SK-N-SH treated with all-trans-retinoic acid at 6 μM for 48 hours (cell line): Measurements from ENCODE around the gene ATP13A5.

Experiments used
- ATAC-seq: fragments of 200-7000 bp; cut with Tn5 transposase; 3 replicates; pipeline ENCODE4 v1.9.1; 2020; ENCODE audit warnings: mild to moderate bottlenecking, moderate library complexity
- BACH2 ChIP-seq: fragments of 250-450 bp; sonication (Bioruptor Pico); IDR thresholded peaks from 2 replicates; pipeline ENCODE4 v1.9.0; 2021; ENCODE audit warnings: mild to moderate bottlenecking, borderline replicate concordance
- CSDC2 ChIP-seq: fragments of 250-450 bp; sonication (Bioruptor Pico); IDR thresholded peaks from 2 replicates; pipeline ENCODE4 v1.5.0; 2020; ENCODE audit warnings: mild to moderate bottlenecking, moderate library complexity
- ESRRG ChIP-seq: fragments of 250-450 bp; sonication (Bioruptor Pico); IDR thresholded peaks from 2 replicates; pipeline ENCODE4 v1.6.1; 2021; ENCODE audit warnings: mild to moderate bottlenecking
- GLIS3 ChIP-seq: fragments of 250-450 bp; sonication (Bioruptor Pico); IDR thresholded peaks from 2 replicates; pipeline ENCODE4 v1.5.0; 2020; ENCODE audit warnings: mild to moderate bottlenecking, moderate library complexity
- OSR1 ChIP-seq: fragments of 250-450 bp; sonication (Bioruptor Pico); IDR thresholded peaks from 2 replicates; pipeline ENCODE4 v1.8.0; 2022; ENCODE audit warnings: moderate library complexity, mild to moderate bottlenecking, inconsistent platforms
- PPARA ChIP-seq: fragments of 250-450 bp; sonication (Bioruptor Pico); IDR thresholded peaks from 2 replicates; pipeline ENCODE4 v1.5.0; 2020; ENCODE audit warnings: mild to moderate bottlenecking, borderline replicate concordance
- RARB ChIP-seq: fragments of 250-450 bp; sonication (Bioruptor Pico); IDR thresholded peaks from 2 replicates; pipeline ENCODE4 v1.8.0; 2021; ENCODE audit warnings: mild to moderate bottlenecking, moderate library complexity
- SNAI2 ChIP-seq: fragments of 250-450 bp; sonication (Bioruptor Pico); IDR thresholded peaks from 2 replicates; pipeline ENCODE4 v1.5.0; 2020; ENCODE audit warnings: mild to moderate bottlenecking, moderate library complexity
- TCF4 ChIP-seq: fragments of 250-450 bp; sonication (Bioruptor Pico); IDR thresholded peaks from 2 replicates; pipeline ENCODE4 v1.8.0; 2021; ENCODE audit warnings: mild to moderate bottlenecking, moderate library complexity, borderline replicate concordance
- ZC3H10 ChIP-seq: fragments of 250-450 bp; sonication (Bioruptor Pico); IDR thresholded peaks from 2 replicates; pipeline ENCODE4 v1.5.1; 2021; ENCODE audit warnings: mild to moderate bottlenecking, moderate library complexity
- ZFP3 ChIP-seq: fragments of 250-450 bp; sonication (Bioruptor Pico); IDR thresholded peaks from 2 replicates; pipeline ENCODE4 v1.5.0; 2020; ENCODE audit warnings: mild to moderate bottlenecking, moderate library complexity
- ZFP30 ChIP-seq: fragments of 450-650 bp; formaldehyde crosslinking; IDR thresholded peaks from 2 replicates; pipeline ENCODE4 v1.5.0; 2022; ENCODE audit warnings: mild to moderate bottlenecking, moderate library complexity
- ZNF565 ChIP-seq: fragments of 450-650 bp; formaldehyde crosslinking; conservative IDR thresholded peaks from 2 replicates; pipeline ENCODE4 v1.5.0; 2020; ENCODE audit warnings: low read depth, mild to moderate bottlenecking, moderate library complexity
- ZNF70 ChIP-seq: fragments of 450-650 bp; formaldehyde crosslinking; IDR thresholded peaks from 2 replicates; pipeline ENCODE4 v1.5.0; 2020; ENCODE audit warnings: mild to moderate bottlenecking, moderate library complexity
- ZNF8 ChIP-seq: fragments of 450-650 bp; formaldehyde crosslinking; IDR thresholded peaks from 2 replicates; pipeline ENCODE4 v1.5.0; 2020; ENCODE audit warnings: mild to moderate bottlenecking, moderate library complexity
- TF ChIP-seq, protein P1 (sequence below): fragments of 250-450 bp; sonication (Bioruptor Pico); IDR thresholded peaks from 2 replicates; pipeline ENCODE4 v1.8.0; 2020; ENCODE audit warnings: mild to moderate bottlenecking, moderate library complexity, borderline replicate concordance
- TF ChIP-seq, protein P2 (sequence below): fragments of 250-450 bp; sonication (Bioruptor Pico); IDR thresholded peaks from 2 replicates; pipeline ENCODE4 v1.5.0; 2020; ENCODE audit warnings: mild to moderate bottlenecking, moderate library complexity

The ATP13A5 gene

DNA sequence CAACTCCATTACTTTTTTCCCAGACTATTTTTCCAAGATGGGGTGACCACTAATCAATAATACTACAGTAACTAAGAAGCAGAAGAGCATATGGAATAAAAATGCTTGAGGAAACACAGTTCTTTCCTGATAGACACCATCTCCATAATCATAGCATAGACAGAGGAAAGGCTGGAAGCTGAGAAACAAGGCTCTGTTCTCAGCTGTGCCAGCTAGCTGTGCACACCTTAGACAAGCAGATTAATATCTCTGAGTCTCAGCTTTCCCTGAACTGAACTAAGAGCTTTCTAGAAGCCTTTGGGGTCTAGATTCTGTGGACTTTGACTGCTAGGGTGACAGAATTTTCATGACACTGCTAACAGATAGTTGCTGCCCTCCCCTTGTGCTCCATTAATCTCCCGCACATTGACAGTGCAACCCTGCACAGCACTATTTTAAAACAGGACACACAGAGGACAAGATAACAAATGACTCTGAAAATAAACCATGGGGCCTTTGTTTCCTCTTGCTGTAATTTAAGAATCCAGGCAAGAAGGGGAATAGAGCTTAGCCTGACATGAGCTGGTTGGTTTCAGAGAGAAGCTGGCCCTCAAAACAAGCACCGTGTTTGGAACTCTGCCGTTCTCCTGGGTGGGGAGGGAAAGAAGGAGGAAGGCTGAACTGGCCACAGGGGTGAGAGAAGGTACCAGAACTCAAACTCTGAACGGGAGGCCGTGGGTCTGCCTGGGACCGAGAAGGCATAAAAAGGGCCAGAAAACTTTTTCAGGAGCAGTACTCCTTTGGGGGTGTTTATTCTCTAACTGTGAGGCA, 67.4 kb downstream of the ATP13A5 start:
- ATAC-seq = no peak
- TF ChIP-seq OSR1 (CRISPR knock-in tag) = no peak
- TF ChIP-seq, protein P1, sequence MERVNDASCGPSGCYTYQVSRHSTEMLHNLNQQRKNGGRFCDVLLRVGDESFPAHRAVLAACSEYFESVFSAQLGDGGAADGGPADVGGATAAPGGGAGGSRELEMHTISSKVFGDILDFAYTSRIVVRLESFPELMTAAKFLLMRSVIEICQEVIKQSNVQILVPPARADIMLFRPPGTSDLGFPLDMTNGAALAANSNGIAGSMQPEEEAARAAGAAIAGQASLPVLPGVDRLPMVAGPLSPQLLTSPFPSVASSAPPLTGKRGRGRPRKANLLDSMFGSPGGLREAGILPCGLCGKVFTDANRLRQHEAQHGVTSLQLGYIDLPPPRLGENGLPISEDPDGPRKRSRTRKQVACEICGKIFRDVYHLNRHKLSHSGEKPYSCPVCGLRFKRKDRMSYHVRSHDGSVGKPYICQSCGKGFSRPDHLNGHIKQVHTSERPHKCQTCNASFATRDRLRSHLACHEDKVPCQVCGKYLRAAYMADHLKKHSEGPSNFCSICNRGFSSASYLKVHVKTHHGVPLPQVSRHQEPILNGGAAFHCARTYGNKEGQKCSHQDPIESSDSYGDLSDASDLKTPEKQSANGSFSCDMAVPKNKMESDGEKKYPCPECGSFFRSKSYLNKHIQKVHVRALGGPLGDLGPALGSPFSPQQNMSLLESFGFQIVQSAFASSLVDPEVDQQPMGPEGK (CRISPR knock-in tag) = no peak
- no peak for TF ChIP-seq ZFP3
- no peak for TF ChIP-seq ZNF8 (CRISPR knock-in tag)

DNA sequence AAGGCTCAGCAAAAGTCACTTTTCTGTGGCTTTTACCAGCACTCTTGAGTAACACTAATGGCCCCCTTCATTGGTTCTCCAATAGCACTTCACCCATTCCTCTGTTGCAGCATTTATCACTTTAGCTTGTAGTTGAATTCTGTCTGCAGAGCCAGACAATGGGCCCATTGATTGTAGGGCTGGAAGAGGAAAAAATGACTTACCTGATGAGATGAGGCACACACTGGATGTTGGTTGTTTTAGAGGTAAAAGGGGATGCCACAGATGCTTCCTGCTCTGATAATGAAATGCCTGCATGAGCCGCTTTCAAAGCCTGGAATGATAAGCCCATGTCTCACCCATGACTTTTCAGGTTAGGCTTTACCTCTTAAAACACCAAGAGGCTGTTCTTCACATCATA, 73.2 kb downstream of the ATP13A5 start:
- ATAC-seq = no peak
- TF ChIP-seq OSR1 (CRISPR knock-in tag) (no peak), ZC3H10 (CRISPR knock-in tag) (no peak), SNAI2 (CRISPR knock-in tag) (no peak), ZFP30 (no peak), PPARA (CRISPR knock-in tag) (no peak), CSDC2 (CRISPR knock-in tag) (no peak), ZNF8 (CRISPR knock-in tag) (no peak), BACH2 (no peak), ESRRG (CRISPR knock-in tag) (no peak)
- TF ChIP-seq, protein P2, sequence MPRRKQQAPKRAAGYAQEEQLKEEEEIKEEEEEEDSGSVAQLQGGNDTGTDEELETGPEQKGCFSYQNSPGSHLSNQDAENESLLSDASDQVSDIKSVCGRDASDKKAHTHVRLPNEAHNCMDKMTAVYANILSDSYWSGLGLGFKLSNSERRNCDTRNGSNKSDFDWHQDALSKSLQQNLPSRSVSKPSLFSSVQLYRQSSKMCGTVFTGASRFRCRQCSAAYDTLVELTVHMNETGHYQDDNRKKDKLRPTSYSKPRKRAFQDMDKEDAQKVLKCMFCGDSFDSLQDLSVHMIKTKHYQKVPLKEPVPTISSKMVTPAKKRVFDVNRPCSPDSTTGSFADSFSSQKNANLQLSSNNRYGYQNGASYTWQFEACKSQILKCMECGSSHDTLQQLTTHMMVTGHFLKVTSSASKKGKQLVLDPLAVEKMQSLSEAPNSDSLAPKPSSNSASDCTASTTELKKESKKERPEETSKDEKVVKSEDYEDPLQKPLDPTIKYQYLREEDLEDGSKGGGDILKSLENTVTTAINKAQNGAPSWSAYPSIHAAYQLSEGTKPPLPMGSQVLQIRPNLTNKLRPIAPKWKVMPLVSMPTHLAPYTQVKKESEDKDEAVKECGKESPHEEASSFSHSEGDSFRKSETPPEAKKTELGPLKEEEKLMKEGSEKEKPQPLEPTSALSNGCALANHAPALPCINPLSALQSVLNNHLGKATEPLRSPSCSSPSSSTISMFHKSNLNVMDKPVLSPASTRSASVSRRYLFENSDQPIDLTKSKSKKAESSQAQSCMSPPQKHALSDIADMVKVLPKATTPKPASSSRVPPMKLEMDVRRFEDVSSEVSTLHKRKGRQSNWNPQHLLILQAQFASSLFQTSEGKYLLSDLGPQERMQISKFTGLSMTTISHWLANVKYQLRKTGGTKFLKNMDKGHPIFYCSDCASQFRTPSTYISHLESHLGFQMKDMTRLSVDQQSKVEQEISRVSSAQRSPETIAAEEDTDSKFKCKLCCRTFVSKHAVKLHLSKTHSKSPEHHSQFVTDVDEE (CRISPR knock-in tag) = no peak
- TF ChIP-seq, all 23 proteins: peak for 0

DNA sequence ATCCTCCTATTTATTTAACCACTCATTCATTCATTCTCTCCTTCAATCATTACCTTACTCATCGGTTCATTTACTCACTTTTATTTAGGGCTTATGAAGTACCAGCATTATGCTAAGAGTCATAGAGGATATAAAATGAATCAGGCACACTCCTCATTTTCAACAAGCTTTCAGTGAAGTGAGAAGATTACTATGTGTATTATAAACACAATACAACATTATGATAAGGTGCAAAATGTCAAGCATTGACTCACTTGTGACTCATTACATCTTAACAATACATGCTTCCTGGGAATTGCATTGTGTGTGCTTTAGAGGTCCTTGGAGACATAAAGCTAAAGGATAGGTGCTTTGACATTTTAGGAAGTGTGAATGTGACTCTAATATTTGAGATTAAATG, 77.1 kb downstream of the ATP13A5 start:
- no peak for ATAC-seq
- TF ChIP-seq, protein P1 (CRISPR knock-in tag) = no peak
- TF ChIP-seq GLIS3 = no peak
- TF ChIP-seq, protein P2 (CRISPR knock-in tag) = no peak
- TF ChIP-seq ZNF565 (CRISPR knock-in tag) = no peak
- TF ChIP-seq ESRRG (CRISPR knock-in tag) = no peak
- TF ChIP-seq ZFP30 = no peak
- no peak for TF ChIP-seq TCF4 (CRISPR knock-in tag)
- no peak for TF ChIP-seq PPARA (CRISPR knock-in tag)

DNA sequence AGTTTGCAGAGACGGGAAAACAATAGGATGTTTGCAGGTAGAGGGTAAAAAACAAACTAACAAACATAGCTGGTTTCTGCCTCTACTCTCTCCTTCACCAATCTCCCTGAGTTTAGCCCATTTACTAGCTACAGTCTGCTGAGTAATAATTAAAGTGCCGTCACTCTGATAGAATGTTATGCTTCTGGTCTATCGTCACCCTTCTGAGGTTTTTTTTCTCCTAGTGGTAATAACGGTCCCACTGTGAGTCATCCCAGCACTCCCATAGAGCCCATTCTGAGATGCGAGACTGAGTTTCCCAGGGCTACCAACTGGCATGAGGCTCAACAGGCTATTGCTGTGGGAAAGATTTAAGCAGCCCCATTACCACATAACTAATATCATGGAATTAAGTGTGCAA, 81.1 kb downstream of the ATP13A5 start:
- TF ChIP-seq ZNF70 (CRISPR knock-in tag) (no peak), GLIS3 (no peak), RARB (CRISPR knock-in tag) (no peak), PPARA (CRISPR knock-in tag) (no peak)

More for the DNA sequence above, 81.1 kb downstream of the ATP13A5 start:
- no peak for ATAC-seq
